ENCODE data around the gene ARHGAP33. TPM values are rescaled to one million over a fixed set of nuclear protein-coding genes. Genes with fewer than 3 reads are reported as not detected.

ARHGAP33 gene
- total RNA-seq, 3 donors from 2014 or later, result 5.1 to 17.7 (median 12.8) TPM

- Histone ChIP-seq H3K27ac (no peak overlapping the region), H3K9me3 (no peaks in the 10 kb centered on the region), H3K36me3 (peaks cover 7% of the 10 kb centered on the region), H3K4me1 (no peaks in the 10 kb centered on the region), H3K27me3 (no peaks in the 10 kb centered on the region), H3K4me3 (no peak overlapping the region)
- TF ChIP-seq POLR2A (IDR thresholded peaks at IDR 0.05) (no peak), POLR2AphosphoS5 (IDR thresholded peaks at IDR 0.05) (no peak)
- TF ChIP-seq, protein P1, sequence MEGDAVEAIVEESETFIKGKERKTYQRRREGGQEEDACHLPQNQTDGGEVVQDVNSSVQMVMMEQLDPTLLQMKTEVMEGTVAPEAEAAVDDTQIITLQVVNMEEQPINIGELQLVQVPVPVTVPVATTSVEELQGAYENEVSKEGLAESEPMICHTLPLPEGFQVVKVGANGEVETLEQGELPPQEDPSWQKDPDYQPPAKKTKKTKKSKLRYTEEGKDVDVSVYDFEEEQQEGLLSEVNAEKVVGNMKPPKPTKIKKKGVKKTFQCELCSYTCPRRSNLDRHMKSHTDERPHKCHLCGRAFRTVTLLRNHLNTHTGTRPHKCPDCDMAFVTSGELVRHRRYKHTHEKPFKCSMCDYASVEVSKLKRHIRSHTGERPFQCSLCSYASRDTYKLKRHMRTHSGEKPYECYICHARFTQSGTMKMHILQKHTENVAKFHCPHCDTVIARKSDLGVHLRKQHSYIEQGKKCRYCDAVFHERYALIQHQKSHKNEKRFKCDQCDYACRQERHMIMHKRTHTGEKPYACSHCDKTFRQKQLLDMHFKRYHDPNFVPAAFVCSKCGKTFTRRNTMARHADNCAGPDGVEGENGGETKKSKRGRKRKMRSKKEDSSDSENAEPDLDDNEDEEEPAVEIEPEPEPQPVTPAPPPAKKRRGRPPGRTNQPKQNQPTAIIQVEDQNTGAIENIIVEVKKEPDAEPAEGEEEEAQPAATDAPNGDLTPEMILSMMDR (IDR thresholded peaks at IDR 0.05), result no peak
- DNase-seq (ENCODE audit: low spot score in 2 of 2), result no peak
- intact Hi-C loops (cut with DNase I; ENCODE audit: low total_unique reads), result no loop called here
Observed at GRCh38 chr19:35733180-35734125, 41.9 kb upstream of the ARHGAP33 start.

DNA sequence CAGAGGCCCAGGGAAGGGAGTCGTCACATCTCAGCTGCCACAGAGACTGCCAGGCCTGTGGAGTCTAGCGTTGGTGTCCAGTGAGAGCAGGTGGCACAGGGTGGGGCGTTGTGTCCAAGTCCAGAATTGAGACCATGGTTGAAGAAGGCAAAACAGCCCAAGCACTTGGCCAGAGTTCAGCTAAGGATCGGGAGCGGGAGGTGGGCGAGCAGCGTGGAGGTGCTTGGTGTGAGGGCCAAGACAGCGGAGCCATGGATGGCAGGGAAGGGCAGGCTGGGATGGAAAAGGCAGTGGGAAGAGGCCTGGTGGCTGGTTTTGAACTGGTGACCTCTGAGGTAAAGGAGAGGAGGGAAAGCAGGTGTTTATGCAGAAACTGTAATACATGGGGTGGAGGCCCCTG lies 41.1 kb upstream of the ARHGAP33 start:
- DNase-seq (ENCODE audit: low spot score in 2 of 2), result no peak
- peaks cover 7% of the 10 kb centered on the region for H3K36me3 ChIP-seq
- no peaks in the 10 kb centered on the region for H3K27me3 ChIP-seq
- no peak overlapping the region for H3K27ac ChIP-seq
- intact Hi-C loops (cut with DNase I; ENCODE audit: low total_unique reads), result no loop called here
- H3K4me1 ChIP-seq, result no peaks in the 10 kb centered on the region
- H3K9me3 ChIP-seq, result no peaks in the 10 kb centered on the region
- TF ChIP-seq POLR2AphosphoS5 (IDR thresholded peaks at IDR 0.05) (no peak), POLR2A (IDR thresholded peaks at IDR 0.05) (no peak)
- TF ChIP-seq, protein P1 (IDR thresholded peaks at IDR 0.05), result no peak
- H3K4me3 ChIP-seq, result no peak overlapping the region

DNA sequence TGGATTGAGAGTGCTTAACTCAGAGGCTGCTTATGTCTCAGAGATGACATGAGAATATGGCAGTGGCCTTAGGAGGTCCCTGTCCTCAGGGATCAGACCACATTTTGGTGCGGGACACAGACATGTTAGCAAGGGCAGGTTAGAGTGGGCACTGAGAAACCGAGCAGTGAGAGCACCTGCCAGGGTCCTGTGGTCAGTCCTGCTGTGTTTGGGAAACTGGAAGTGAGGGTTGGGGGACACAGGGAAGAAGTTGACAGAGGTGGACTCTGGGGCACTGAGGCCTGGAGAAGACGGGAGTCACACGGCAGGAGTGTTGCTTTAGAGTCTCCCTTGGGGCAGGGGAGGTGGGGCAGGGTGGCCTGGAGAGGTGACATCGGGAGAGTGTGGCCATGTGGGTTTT lies 40.5 kb upstream of the ARHGAP33 start:
- Histone ChIP-seq H3K4me1 (peaks cover 0 to 2% of the 10 kb centered on the region in 2 donors), H3K4me3 (no peak overlapping the region), H3K27ac (no peak overlapping the region), H3K27me3 (no peaks in the 10 kb centered on the region), H3K9me3 (no peaks in the 10 kb centered on the region), H3K36me3 (peaks cover 7% of the 10 kb centered on the region)
- TF ChIP-seq POLR2AphosphoS5 (IDR thresholded peaks at IDR 0.05), result no peak
- TF ChIP-seq, protein P1 (IDR thresholded peaks at IDR 0.05), result no peak
- no peak for TF ChIP-seq POLR2A (IDR thresholded peaks at IDR 0.05)
- intact Hi-C loops (cut with DNase I; ENCODE audit: low total_unique reads), result no loop called here
- no peak for DNase-seq (ENCODE audit: low spot score in 2 of 2)

DNA sequence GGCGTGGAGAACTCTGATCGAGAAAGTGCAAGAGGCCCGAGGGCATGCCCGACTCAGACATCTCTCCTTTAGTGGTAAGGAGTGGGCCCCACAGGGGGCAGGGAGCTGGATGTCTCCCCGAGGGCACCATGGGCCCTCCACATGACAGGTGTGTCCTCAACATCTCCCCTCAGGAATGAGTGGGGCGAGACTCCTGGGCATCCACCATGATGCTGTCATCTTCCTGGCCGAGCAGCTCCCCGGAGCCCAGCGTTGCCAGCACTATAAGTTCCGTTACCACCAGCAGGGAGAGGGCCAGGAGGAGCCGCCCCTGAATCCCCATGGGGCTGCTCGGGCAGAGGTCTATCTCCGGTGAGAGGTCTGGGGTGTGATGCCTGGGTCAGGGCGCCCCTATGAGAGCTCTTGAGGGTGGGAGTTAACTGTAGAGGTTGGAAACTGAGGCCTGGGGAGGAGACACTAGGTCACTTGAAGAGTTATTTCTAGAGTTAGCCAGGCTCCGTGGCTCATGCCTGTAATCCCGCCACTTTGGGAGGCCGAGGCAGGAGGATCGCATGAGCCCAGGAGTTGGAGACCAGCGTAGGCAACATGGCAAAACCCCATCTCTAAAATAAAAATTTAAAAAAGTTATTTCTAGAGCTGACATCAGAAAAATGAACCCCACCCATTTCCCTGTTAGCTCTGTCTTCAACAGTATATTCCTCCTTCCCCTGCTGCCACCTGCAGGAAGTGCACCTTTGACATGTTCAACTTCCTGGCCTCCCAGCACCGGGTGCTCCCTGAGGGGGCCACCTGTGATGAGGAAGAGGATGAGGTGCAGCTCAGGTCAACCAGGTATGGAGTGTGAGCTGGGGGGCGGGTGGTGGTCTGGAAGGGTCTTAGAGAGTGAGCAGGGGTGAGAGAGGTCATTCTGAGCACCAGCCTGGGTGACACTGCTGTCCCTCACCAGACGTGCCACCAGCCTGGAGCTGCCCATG lies 38.2 kb upstream of the ARHGAP33 start:
- H3K36me3 ChIP-seq, result peaks cover 7% of the 10 kb centered on the region
- intact Hi-C loops (cut with DNase I; ENCODE audit: low total_unique reads), result no loop called here
- TF ChIP-seq, protein P1 (IDR thresholded peaks at IDR 0.05), result no peak
- TF ChIP-seq POLR2AphosphoS5 (IDR thresholded peaks at IDR 0.05) (no peak), POLR2A (IDR thresholded peaks at IDR 0.05) (no peak)

More for the DNA sequence above, 38.2 kb upstream of the ARHGAP33 start:
- Histone ChIP-seq H3K9me3 (no peaks in the 10 kb centered on the region), H3K4me3 (no peak overlapping the region), H3K27me3 (no peaks in the 10 kb centered on the region), H3K27ac (no peak overlapping the region), H3K4me1 (peaks cover 5 to 6% of the 10 kb centered on the region in 2 donors)
- DNase-seq (ENCODE audit: low spot score in 2 of 2), result no peak
